ENCODE results near the gene FRMD4A. TPM values are rescaled to one million over a fixed set of nuclear protein-coding genes. Genes with fewer than 3 reads are reported as not detected.

The FRMD4A gene
- total and polyA plus RNA-seq, 3 donors from 2014 or later: 15.0 to 20.8 (median 18.7) TPM

- intact Hi-C loops (cut with DNase I; ENCODE audit: low total_unique reads): no loop called here
- Histone ChIP-seq H3K9me3 (no peaks in the 10 kb centered on the region), H3K4me1 (peaks cover 2% of the 10 kb centered on the region), H3K4me3 (no peak overlapping the region), H3K36me3 (ENCODE audit: low read depth, missing control alignments) (no peaks in the 10 kb centered on the region), H3K27me3 (no peaks in the 10 kb centered on the region), H3K27ac (no peak overlapping the region)
- TF ChIP-seq CTCF (IDR thresholded peaks at IDR 0.05) (no peak), POLR2A (IDR thresholded peaks at IDR 0.05) (no peak)
- 85 to 88% methylated on average over 7 of the region's 7 CpGs for WGBS, 2 donors
- DNase-seq: no peak
These were observed 346.0 kb downstream of the FRMD4A start for GRCh38 chr10:13984647-13985155.

- 75 to 77% methylated on average over 9 of the region's 9 CpGs for WGBS, 2 donors
- Histone ChIP-seq H3K27me3 (no peaks in the 10 kb centered on the region), H3K4me1 (no peaks in the 10 kb centered on the region), H3K27ac (no peak overlapping the region), H3K9me3 (no peaks in the 10 kb centered on the region), H3K4me3 (no peak overlapping the region), H3K36me3 (ENCODE audit: low read depth, missing control alignments) (no peaks in the 10 kb centered on the region)
- no peak for DNase-seq
- intact Hi-C loops (cut with DNase I; ENCODE audit: low total_unique reads): no loop called here
- TF ChIP-seq POLR2A (IDR thresholded peaks at IDR 0.05) (no peak), CTCF (IDR thresholded peaks at IDR 0.05) (no peak)
These were observed 347.7 kb downstream of the FRMD4A start for GRCh38 chr10:13983035-13983434.

- no peak for DNase-seq
- H3K36me3 ChIP-seq (ENCODE audit: low read depth, missing control alignments): no peaks in the 10 kb centered on the region
- H3K4me1 ChIP-seq: no peaks in the 10 kb centered on the region
- no peaks in the 10 kb centered on the region for H3K27me3 ChIP-seq
- no peaks in the 10 kb centered on the region for H3K9me3 ChIP-seq
- TF ChIP-seq CTCF (IDR thresholded peaks at IDR 0.05): no peak
- no peak for TF ChIP-seq POLR2A (IDR thresholded peaks at IDR 0.05)
- H3K4me3 ChIP-seq: no peak overlapping the region
- WGBS, 2 donors: 77 to 87% methylated on average over 4 of the region's 4 CpGs
- H3K27ac ChIP-seq: no peak overlapping the region
- intact Hi-C loops (cut with DNase I; ENCODE audit: low total_unique reads): no loop called here
These were observed 352.1 kb downstream of the FRMD4A start for GRCh38 chr10:13978533-13979115.

- H3K27me3 ChIP-seq: no peaks in the 10 kb centered on the region
- no peak for DNase-seq
- no peaks in the 10 kb centered on the region for H3K36me3 ChIP-seq (ENCODE audit: low read depth, missing control alignments)
- no peak overlapping the region for H3K27ac ChIP-seq
- WGBS, 2 donors: 80 to 93% methylated on average over 3 of the region's 3 CpGs
- no peak overlapping the region for H3K4me3 ChIP-seq
- no peak for TF ChIP-seq CTCF (IDR thresholded peaks at IDR 0.05)
- TF ChIP-seq POLR2A (IDR thresholded peaks at IDR 0.05): no peak
- intact Hi-C loops (cut with DNase I; ENCODE audit: low total_unique reads): no loop called here
- no peaks in the 10 kb centered on the region for H3K9me3 ChIP-seq
- no peaks in the 10 kb centered on the region for H3K4me1 ChIP-seq
These were observed 352.7 kb downstream of the FRMD4A start for GRCh38 chr10:13977861-13978532.

Data from testis (tissue), 3 donors.